GM12801 (cell line): ENCODE results near the gene CCN6.

Source experiments
- TF ChIP-seq, protein P1 (sequence below): IDR thresholded peaks from one replicate; pipeline ENCODE4 v1.5.1; 2011; ENCODE audit warnings: control low read depth; ENCODE audit not compliant: insufficient read length; ENCODE audit errors: extremely low read depth

CCN6 gene

GRCh38 chr6:112021691-112022310 lies 32.1 kb upstream of the CCN6 start:
- TF ChIP-seq, protein P1, sequence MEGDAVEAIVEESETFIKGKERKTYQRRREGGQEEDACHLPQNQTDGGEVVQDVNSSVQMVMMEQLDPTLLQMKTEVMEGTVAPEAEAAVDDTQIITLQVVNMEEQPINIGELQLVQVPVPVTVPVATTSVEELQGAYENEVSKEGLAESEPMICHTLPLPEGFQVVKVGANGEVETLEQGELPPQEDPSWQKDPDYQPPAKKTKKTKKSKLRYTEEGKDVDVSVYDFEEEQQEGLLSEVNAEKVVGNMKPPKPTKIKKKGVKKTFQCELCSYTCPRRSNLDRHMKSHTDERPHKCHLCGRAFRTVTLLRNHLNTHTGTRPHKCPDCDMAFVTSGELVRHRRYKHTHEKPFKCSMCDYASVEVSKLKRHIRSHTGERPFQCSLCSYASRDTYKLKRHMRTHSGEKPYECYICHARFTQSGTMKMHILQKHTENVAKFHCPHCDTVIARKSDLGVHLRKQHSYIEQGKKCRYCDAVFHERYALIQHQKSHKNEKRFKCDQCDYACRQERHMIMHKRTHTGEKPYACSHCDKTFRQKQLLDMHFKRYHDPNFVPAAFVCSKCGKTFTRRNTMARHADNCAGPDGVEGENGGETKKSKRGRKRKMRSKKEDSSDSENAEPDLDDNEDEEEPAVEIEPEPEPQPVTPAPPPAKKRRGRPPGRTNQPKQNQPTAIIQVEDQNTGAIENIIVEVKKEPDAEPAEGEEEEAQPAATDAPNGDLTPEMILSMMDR = no peak

DNA sequence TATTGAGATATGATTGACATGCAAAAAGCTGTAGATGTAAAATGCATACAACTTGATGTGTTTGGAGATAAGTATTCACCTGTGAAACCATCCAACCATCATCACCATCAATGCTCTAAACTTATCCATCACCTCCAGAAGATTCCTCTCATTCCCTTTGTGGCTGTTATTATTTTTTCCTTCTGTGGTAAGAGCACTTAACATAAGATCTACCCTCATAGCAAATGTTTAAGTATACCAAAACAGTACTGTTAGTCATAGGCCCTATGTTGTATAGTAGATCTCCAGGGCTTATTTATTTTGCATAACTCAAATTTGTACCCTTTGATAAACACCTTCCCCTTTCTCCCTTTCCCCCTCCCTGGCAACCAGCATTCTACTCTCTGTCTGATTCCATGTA lies 31.2 kb upstream of the CCN6 start:
- TF ChIP-seq, protein P1 = no peak

DNA sequence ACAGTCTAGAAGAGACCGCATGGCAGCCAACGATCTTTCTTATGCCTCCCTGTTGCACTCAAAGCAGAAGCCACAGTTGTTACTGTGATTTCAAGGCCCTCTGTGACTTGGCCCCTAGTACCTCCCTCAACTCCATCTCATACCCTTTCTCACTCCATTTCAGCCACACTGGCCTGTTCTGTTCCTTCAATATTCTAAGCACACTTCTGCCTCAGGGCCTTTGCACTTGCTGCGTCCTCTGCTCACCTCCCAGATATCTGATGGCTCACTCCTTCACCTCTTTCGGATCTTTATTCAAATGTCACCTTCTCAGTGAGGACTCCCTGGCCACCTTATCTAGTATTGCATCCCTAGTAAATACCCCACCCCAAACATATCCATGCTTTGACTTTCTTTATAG lies 29.4 kb upstream of the CCN6 start:
- TF ChIP-seq, protein P1 = no peak

GRCh38 chr6:112026933-112027332 lies 27.0 kb upstream of the CCN6 start:
- TF ChIP-seq, protein P1 = no peak

GRCh38 chr6:112027942-112028674 lies 25.8 kb upstream of the CCN6 start:
- TF ChIP-seq, protein P1 = no peak

DNA sequence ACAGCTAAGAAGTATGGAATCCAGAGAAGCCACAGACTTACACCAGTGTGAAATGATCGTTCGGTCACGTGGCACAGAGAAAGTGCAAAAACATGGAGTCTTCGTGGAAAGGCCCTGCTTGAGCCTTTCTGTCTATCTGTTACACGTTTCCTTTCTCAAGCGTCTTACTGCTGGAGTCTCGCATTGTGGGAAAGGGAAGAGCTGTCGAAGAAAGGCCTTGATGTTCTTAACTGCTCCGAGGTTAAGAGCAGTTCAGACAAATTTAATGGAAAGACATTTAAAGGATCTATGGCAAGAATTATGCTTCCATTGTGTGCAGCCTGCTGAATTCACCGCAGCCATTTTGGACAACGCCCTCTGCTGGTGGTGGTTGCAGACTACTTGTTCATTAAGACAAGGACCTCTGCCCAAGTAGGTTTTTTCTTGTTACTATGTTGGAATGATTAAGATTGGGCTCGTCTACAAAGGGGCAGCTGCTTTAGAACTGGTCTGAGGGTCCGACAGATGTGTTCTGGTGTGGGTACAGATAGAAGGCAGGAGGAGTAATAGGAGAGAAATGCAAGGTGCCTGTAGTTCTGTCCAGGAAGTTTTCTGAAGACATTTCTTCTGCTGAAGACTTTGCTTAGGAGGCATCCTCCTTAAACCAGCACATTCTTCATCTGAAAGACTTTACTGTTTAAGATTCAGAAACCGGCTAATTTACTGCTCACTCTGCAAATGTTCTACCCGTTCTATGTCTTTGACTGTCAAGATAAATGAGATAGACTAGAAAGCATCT lies 24.7 kb upstream of the CCN6 start:
- TF ChIP-seq, protein P1 = no peak

DNA sequence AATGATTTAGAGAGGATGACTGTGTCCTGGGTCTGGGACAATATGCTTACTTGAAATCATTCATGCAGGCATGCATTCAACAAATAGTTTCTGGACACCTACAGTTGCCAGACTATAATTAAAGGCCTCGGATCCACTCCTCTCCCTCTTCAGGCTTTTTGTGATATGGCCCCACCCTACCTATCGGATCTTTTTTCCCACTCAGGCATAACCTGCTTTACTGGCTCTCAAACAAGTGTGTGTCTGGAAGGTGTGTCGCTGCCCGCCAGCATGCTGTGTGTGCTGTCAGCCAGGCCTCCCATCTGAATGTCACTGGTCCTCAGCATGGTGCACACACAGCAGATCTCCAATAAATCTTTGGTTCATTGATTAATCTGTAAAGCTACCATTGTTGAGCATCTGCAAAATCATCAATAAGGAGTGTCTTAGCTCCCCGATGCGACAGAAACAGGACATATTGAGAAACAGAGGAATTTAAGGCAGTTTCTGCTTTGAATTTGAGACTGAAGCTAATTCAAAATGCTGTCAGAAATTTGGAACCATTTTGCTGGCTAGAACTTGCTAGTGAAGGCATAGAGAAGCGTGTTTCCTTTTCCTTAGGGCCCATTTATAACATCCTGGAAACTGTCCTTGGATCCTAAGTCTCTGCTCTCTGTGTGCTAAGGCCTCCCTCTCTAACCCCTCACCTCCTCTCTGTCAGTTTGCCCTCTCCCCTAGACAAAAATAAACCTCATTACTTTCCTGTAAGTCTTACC lies 23.5 kb upstream of the CCN6 start:
- TF ChIP-seq, protein P1 = no peak
